Measurements from ENCODE around the gene B4GALT4.
"Not testable (repeated sequence)": the region's sequence is repeated elsewhere in the genome, so short reads cannot be mapped to it uniquely, and the experiment has no call there.

The B4GALT4 gene

GRCh38 chr3:119194237-119195150 is 46.2 kb downstream of the B4GALT4 start:
- no peak for DNase-seq

- DNase-seq, result no peak
These were observed 48.9 kb downstream of the B4GALT4 start for GRCh38 chr3:119191800-119192199.

GRCh38 chr3:119187266-119187665 is 53.4 kb downstream of the B4GALT4 start:
- DNase-seq, result no peak

- no peak for DNase-seq
These were observed 55.7 kb downstream of the B4GALT4 start for GRCh38 chr3:119184796-119185570.

- DNase-seq, result no peak
These were observed 56.6 kb downstream of the B4GALT4 start for GRCh38 chr3:119184111-119184510.

- no peak for DNase-seq
These were observed 58.9 kb downstream of the B4GALT4 start for GRCh38 chr3:119181765-119182164.

- DNase-seq, result no peak
These were observed 63.4 kb downstream of the B4GALT4 start for GRCh38 chr3:119177321-119177720.

GRCh38 chr3:119176778-119177177 is 63.9 kb downstream of the B4GALT4 start:
- DNase-seq, result no peak

GRCh38 chr3:119175872-119176756 is 64.6 kb downstream of the B4GALT4 start:
- DNase-seq, result no peak

GRCh38 chr3:119173325-119173724 is 67.4 kb downstream of the B4GALT4 start, which contains the start of gene UPK1B:
UPK1B (plus strand) TSS chr3:119173598; CDS start chr3:119186742, 13,144 bp downstream.
- DNase-seq, result no peak

GRCh38 chr3:119170821-119171220 is 69.9 kb downstream of the B4GALT4 start:
- no peak for DNase-seq

GRCh38 chr3:119164745-119165144 is 75.9 kb downstream of the B4GALT4 start:
- not testable (repeated sequence) for DNase-seq

All from T-helper 9 cell (primary cell).